T-helper 2 cell treated with Interferon-gamma antibody and Interleukin-4, amounts not matched to agents 100 ng/mL and 5 ng/mL, for 36 hours (primary cell): ENCODE results near the gene FOCAD. TPM values are rescaled to one million over a fixed set of nuclear protein-coding genes. Genes with fewer than 3 reads are reported as not detected.

Source experiments
- intact Hi-C: fragments of 100-400 bp; cut with micrococcal nuclease; formaldehyde crosslinking; loops from one replicate; pipeline ENCODE4 v1.15.1; 2023
- total RNA-seq: library from RNA; stranded (reverse); gene quantifications from 2 replicates; pipeline ENCODE4 v1.2.3, GENCODE V29; 2022

FOCAD gene
- total RNA-seq, 1 donor from 2014 or later, result 30.6 TPM

GRCh38 chr9:20681467-20681866, 2.6 kb upstream of the FOCAD start:
- intact Hi-C loops, result loop anchor here (10.0 kb wide), 4 partner anchors 127 to 413 kb away; no protein-coding TSS in a partner anchor

GRCh38 chr9:20683351-20684034, 566 bp upstream of the FOCAD start:
- intact Hi-C loops, result loop anchor here (1.0 to 10.0 kb wide), 6 partner anchors 61 to 411 kb away; partner anchors contain the start of genes HACD4 and MLLT3

- intact Hi-C loops, result loop anchor here (1.0 to 10.0 kb wide), 6 partner anchors 63 to 410 kb away; partner anchors contain the start of genes HACD4 and MLLT3
Measured at GRCh38 chr9:20684875-20685696, 1.0 kb downstream of the FOCAD start.

- intact Hi-C loops, result loop anchor here (10.0 kb wide), 4 partner anchors 131 to 409 kb away; no protein-coding TSS in a partner anchor
Measured at GRCh38 chr9:20685769-20686168, 1.7 kb downstream of the FOCAD start.

GRCh38 chr9:20689833-20690232, 5.8 kb downstream of the FOCAD start:
- intact Hi-C loops, result loop anchor here (10.0 kb wide), 4 partner anchors 135 to 405 kb away; no protein-coding TSS in a partner anchor

GRCh38 chr9:20692554-20692953, 8.5 kb downstream of the FOCAD start:
- intact Hi-C loops, result no loop called here

GRCh38 chr9:20693068-20693467, 9.0 kb downstream of the FOCAD start:
- intact Hi-C loops, result no loop called here

GRCh38 chr9:20694248-20694647, 10.2 kb downstream of the FOCAD start:
- intact Hi-C loops, result no loop called here

GRCh38 chr9:20697021-20697719, 13.1 kb downstream of the FOCAD start:
- intact Hi-C loops, result no loop called here

- intact Hi-C loops, result no loop called here
Measured at GRCh38 chr9:20698782-20699181, 14.7 kb downstream of the FOCAD start.

GRCh38 chr9:20701060-20701459, 17.0 kb downstream of the FOCAD start:
- intact Hi-C loops, result no loop called here

GRCh38 chr9:20702570-20702969, 18.5 kb downstream of the FOCAD start:
- intact Hi-C loops, result no loop called here

- intact Hi-C loops, result no loop called here
Measured at GRCh38 chr9:20703146-20703545, 19.1 kb downstream of the FOCAD start.

- intact Hi-C loops, result no loop called here
Measured at GRCh38 chr9:20707708-20708107, 23.6 kb downstream of the FOCAD start.

- intact Hi-C loops, result no loop called here
Measured at GRCh38 chr9:20713172-20713571, 29.1 kb downstream of the FOCAD start.

- intact Hi-C loops, result no loop called here
Measured at GRCh38 chr9:20714442-20715415, 30.7 kb downstream of the FOCAD start.

GRCh38 chr9:20722221-20722620, 38.2 kb downstream of the FOCAD start:
- intact Hi-C loops, result no loop called here

- intact Hi-C loops, result no loop called here
Measured at GRCh38 chr9:20725675-20726074, 41.6 kb downstream of the FOCAD start.

GRCh38 chr9:20726144-20726543, 42.1 kb downstream of the FOCAD start:
- intact Hi-C loops, result no loop called here

GRCh38 chr9:20728493-20729220, 44.6 kb downstream of the FOCAD start:
- intact Hi-C loops, result no loop called here
